Skeletal muscle tissue (tissue), 4 donors: ENCODE measurements around the gene PLCB1. TPM values are rescaled to one million over a fixed set of nuclear protein-coding genes. Genes with fewer than 3 reads are reported as not detected.

Source experiments
- H3K27ac ChIP-seq: one replicate; pipeline ENCODE4 v1.7.0; 2013; ENCODE audit warnings: mild to moderate bottlenecking, low read depth, low read length, inconsistent platforms
- H3K27me3 ChIP-seq, 3 donors: one replicate each; pipeline ENCODE4 v1.7.0; 2013; ENCODE audit warnings: low read length in 3 of 3; ENCODE audit not compliant: control insufficient read depth in 3 of 3, insufficient read depth in 3 of 3
- H3K36me3 ChIP-seq, 3 donors: one replicate each; pipeline ENCODE4 v1.7.0; 2013; ENCODE audit warnings: low read length in 3 of 3; ENCODE audit not compliant: control insufficient read depth in 3 of 3, insufficient read depth in 3 of 3
- H3K4me1 ChIP-seq, 3 donors: one replicate each; pipeline ENCODE4 v1.7.0; 2013; ENCODE audit warnings: low read length in 3 of 3, mild to moderate bottlenecking in 3 of 3; ENCODE audit not compliant: control insufficient read depth in 3 of 3, insufficient read depth in 3 of 3
- H3K4me3 ChIP-seq, 3 donors: one replicate each; pipeline ENCODE4 v1.7.0; 2013; ENCODE audit warnings: low read length in 3 of 3
- H3K9ac ChIP-seq, 3 donors: one replicate each; pipeline ENCODE4 v1.7.0; 2013; ENCODE audit warnings: low read length in 3 of 3, mild to moderate bottlenecking in 3 of 3, moderate library complexity in 2 of 3, low read depth in 1 of 3
- H3K9me3 ChIP-seq, 3 donors: one replicate each; pipeline ENCODE4 v1.7.0; 2013; ENCODE audit warnings: low read length in 3 of 3; ENCODE audit not compliant: control insufficient read depth in 3 of 3
- total RNA-seq: library from RNA; depleted of rRNA; stranded (reverse); fragments of >200 nt; gene quantifications from one replicate; pipeline ENCODE4 v1.2.3, GENCODE V29; 2014
- donor health status: Osteomylitis.

Gene PLCB1
- total RNA-seq, 1 donor from 2014 or later = 13.0 TPM

GRCh38 chr20:8304124-8304816 lies 172.2 kb downstream of the PLCB1 start:
- H3K4me3 ChIP-seq = no peak overlapping the region
- peaks cover 5 to 12% (median 8%) of the 10 kb centered on the region in 3 donors for H3K4me1 ChIP-seq
- no peaks in the 10 kb centered on the region for H3K9me3 ChIP-seq
- no peak overlapping the region for H3K9ac ChIP-seq
- H3K27me3 ChIP-seq = no peaks in the 10 kb centered on the region
- no peaks in the 10 kb centered on the region for H3K36me3 ChIP-seq
- no peak overlapping the region for H3K27ac ChIP-seq

- no peaks in the 10 kb centered on the region for H3K27me3 ChIP-seq
- H3K4me1 ChIP-seq = peaks cover 5 to 12% (median 12%) of the 10 kb centered on the region in 3 donors
Observed at GRCh38 chr20:8305449-8305978, 173.4 kb downstream of the PLCB1 start.

GRCh38 chr20:8306937-8307336 lies 174.9 kb downstream of the PLCB1 start:
- Histone ChIP-seq H3K4me3 (no peak overlapping the region), H3K27me3 (no peaks in the 10 kb centered on the region), H3K9me3 (no peaks in the 10 kb centered on the region), H3K36me3 (no peaks in the 10 kb centered on the region), H3K4me1 (peaks cover 0 to 7% (median 5%) of the 10 kb centered on the region in 3 donors), H3K27ac (no peak overlapping the region), H3K9ac (no peak overlapping the region)

More at GRCh38 chr20:8305449-8305978, 173.4 kb downstream of the PLCB1 start:
- Histone ChIP-seq H3K4me3 (no peak overlapping the region), H3K9me3 (no peaks in the 10 kb centered on the region), H3K9ac (no peak overlapping the region), H3K36me3 (no peaks in the 10 kb centered on the region), H3K27ac (no peak overlapping the region)

- no peak overlapping the region for H3K9ac ChIP-seq
- H3K4me1 ChIP-seq = peaks cover 0 to 5% (median 0%) of the 10 kb centered on the region in 3 donors
- H3K36me3 ChIP-seq = no peaks in the 10 kb centered on the region
- H3K27ac ChIP-seq = no peak overlapping the region
- H3K27me3 ChIP-seq = no peaks in the 10 kb centered on the region
- no peak overlapping the region for H3K4me3 ChIP-seq
- no peaks in the 10 kb centered on the region for H3K9me3 ChIP-seq
Observed at GRCh38 chr20:8309634-8310033, 177.6 kb downstream of the PLCB1 start.

- Histone ChIP-seq H3K27ac (no peak overlapping the region), H3K4me1 (peaks cover 0 to 5% (median 0%) of the 10 kb centered on the region in 3 donors), H3K9me3 (no peaks in the 10 kb centered on the region), H3K27me3 (no peaks in the 10 kb centered on the region), H3K4me3 (no peak overlapping the region), H3K36me3 (no peaks in the 10 kb centered on the region), H3K9ac (no peak overlapping the region)
Observed at GRCh38 chr20:8310618-8311017, 178.6 kb downstream of the PLCB1 start.

- H3K27me3 ChIP-seq = no peaks in the 10 kb centered on the region
- H3K4me3 ChIP-seq = no peak overlapping the region
- H3K9ac ChIP-seq = no peak overlapping the region
- H3K27ac ChIP-seq = no peak overlapping the region
- H3K9me3 ChIP-seq = no peaks in the 10 kb centered on the region
- H3K4me1 ChIP-seq = peaks cover 0 to 5% (median 0%) of the 10 kb centered on the region in 3 donors
- H3K36me3 ChIP-seq = no peaks in the 10 kb centered on the region
Observed at GRCh38 chr20:8313073-8313472, 181.0 kb downstream of the PLCB1 start.

- Histone ChIP-seq H3K36me3 (no peaks in the 10 kb centered on the region), H3K9ac (no peak overlapping the region), H3K9me3 (no peaks in the 10 kb centered on the region), H3K27me3 (no peaks in the 10 kb centered on the region), H3K27ac (no peak overlapping the region), H3K4me1 (no peaks in the 10 kb centered on the region), H3K4me3 (no peak overlapping the region)
Observed at GRCh38 chr20:8315639-8316573, 183.8 kb downstream of the PLCB1 start.

GRCh38 chr20:8317448-8317847 lies 185.4 kb downstream of the PLCB1 start:
- H3K36me3 ChIP-seq = no peaks in the 10 kb centered on the region
- H3K4me3 ChIP-seq = no peak overlapping the region
- no peak overlapping the region for H3K9ac ChIP-seq
- no peak overlapping the region for H3K27ac ChIP-seq
- no peaks in the 10 kb centered on the region for H3K4me1 ChIP-seq
- no peaks in the 10 kb centered on the region for H3K27me3 ChIP-seq
- H3K9me3 ChIP-seq = no peaks in the 10 kb centered on the region

GRCh38 chr20:8318965-8319625 lies 187.0 kb downstream of the PLCB1 start:
- H3K4me3 ChIP-seq = no peak overlapping the region
- no peaks in the 10 kb centered on the region for H3K4me1 ChIP-seq
- no peaks in the 10 kb centered on the region for H3K36me3 ChIP-seq
- no peak overlapping the region for H3K9ac ChIP-seq
- H3K27me3 ChIP-seq = no peaks in the 10 kb centered on the region
- H3K9me3 ChIP-seq = no peaks in the 10 kb centered on the region
- H3K27ac ChIP-seq = no peak overlapping the region
